Measurements from ENCODE around the gene SNCB. TPM values are rescaled to one million over a fixed set of nuclear protein-coding genes. Genes with fewer than 3 reads are reported as not detected.

The SNCB gene
- total and polyA plus RNA-seq, 2 of the 8 experiments (the other 6 are each of a cell fraction or from before 2014, with no cell fraction given) = 4.2 to 5.9 TPM

DNA sequence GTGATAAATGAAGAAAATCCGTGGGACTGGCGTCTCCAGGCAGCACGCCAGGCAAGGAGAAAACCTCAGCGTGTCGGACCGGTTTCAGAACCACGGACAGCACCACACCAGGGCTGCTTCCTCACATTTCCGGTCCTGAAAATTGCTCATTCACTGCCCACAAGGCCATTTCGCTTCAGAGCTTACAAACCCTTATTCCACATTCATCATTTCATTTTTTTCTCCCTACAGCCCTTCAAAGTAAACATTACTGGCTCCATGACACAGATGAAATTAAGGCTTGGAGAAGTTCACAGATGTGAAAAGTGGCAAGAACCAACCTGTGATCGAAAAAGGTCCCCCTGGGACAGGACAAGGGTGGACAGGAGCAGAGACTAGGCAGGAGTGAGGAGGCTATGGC is 18.9 kb downstream of the SNCB start:
- no peak overlapping the region for H3K27ac ChIP-seq (ENCODE audit: low read depth, low read length)
- no peak overlapping the region for H2BK20ac ChIP-seq (ENCODE audit: low read length)
- H3K23me2 ChIP-seq (ENCODE audit: low read depth, low read length) = peaks cover 8% of the 10 kb centered on the region
- no peak overlapping the region; a peak in 1 of 4 replicates for H3K4me2 ChIP-seq (ENCODE audit: insufficient read depth in 1 of 2, low read depth in 2 of 2, low read length in 2 of 2)
- no peak overlapping the region for H3K4ac ChIP-seq (replicated peaks; ENCODE audit: insufficient read length, low read depth, low read length)
- no peak overlapping the region for H2BK12ac ChIP-seq (ENCODE audit: low read depth, low read length)
- no peak overlapping the region for H2BK5ac ChIP-seq (ENCODE audit: low read depth, low read length)
- H4K8ac ChIP-seq (ENCODE audit: extremely low read depth, insufficient read depth, low read length) = no peak overlapping the region
- no peaks in the 10 kb centered on the region for H3K79me1 ChIP-seq (ENCODE audit: low read depth, low read length)
- H3K14ac ChIP-seq (ENCODE audit: insufficient read length) = no peak overlapping the region
- no peaks in the 10 kb centered on the region for H3K79me2 ChIP-seq (ENCODE audit: control insufficient read depth in 1 of 2, insufficient read depth in 2 of 2, low read length in 2 of 2)
- H3K9me3 ChIP-seq (ENCODE audit: insufficient read depth in 2 of 2, low read depth in 1 of 2, low read length in 1 of 2) = no peaks in the 10 kb centered on the region
- peaks cover 0 to 20% (median 10%) of the 10 kb centered on the region in 4 experiments; a peak in 5 of 7 replicates for H3K27me3 ChIP-seq (replicated peaks in 1 of 4; ENCODE audit: control insufficient read depth in 3 of 4, extremely low read depth in 1 of 4, insufficient read depth in 3 of 4, low read length in 3 of 4)
- H3K9ac ChIP-seq (replicated peaks in 1 of 4; ENCODE audit: extremely low read depth in 1 of 4, low read depth in 3 of 4, low read length in 3 of 4) = no peak overlapping the region
- H2BK15ac ChIP-seq (ENCODE audit: low read length) = no peak overlapping the region
- H4K20me1 ChIP-seq (replicated peaks in 1 of 2; ENCODE audit: control insufficient read depth in 1 of 2, insufficient read depth in 2 of 2, low read length in 2 of 2) = peaks cover 5 to 9% of the 10 kb centered on the region in 2 experiments
- H3K18ac ChIP-seq (ENCODE audit: extremely low read depth, low read length) = no peak overlapping the region
- H3K23ac ChIP-seq (ENCODE audit: insufficient read length) = no peak overlapping the region
- H4K91ac ChIP-seq (replicated peaks; ENCODE audit: insufficient read length, low read length) = no peak overlapping the region
- FAIRE-seq = peak; percentile 52
- H3K4me3 ChIP-seq (ENCODE audit: extremely low read depth in 1 of 4, insufficient read depth in 2 of 4, low read depth in 3 of 4, low read length in 4 of 4) = no peak overlapping the region
- CTCF ChIA-PET (ENCODE audit: partially characterized antibody) = interaction anchor here (1.9 to 2.3 kb wide), 2 partner anchors 15 to 33 kb away, joined by 5 to 7 read pairs; no protein-coding TSS in a partner anchor
- no peak overlapping the region for H3K56ac ChIP-seq (replicated peaks; ENCODE audit: insufficient read length, low read depth, low read length)
- DNase-seq (ENCODE audit: low read depth in 1 of 2, low spot score in 2 of 2) = peak in 1 of 2 experiments; percentile 86
- H2AK5ac ChIP-seq (ENCODE audit: low read depth, low read length) = no peak overlapping the region
- POLR2A ChIA-PET (ENCODE audit: partially characterized antibody) = interaction anchor here (0.9 to 2.7 kb wide), 4 partner anchors 11 to 76 kb away, joined by 3 to 7 read pairs (median 3); partner anchors contain the start of genes EIF4E1B and SNCB
- no peaks in the 10 kb centered on the region for H3K36me3 ChIP-seq (ENCODE audit: control insufficient read depth in 2 of 4, insufficient read depth in 4 of 4, low read length in 3 of 4)
- no peak overlapping the region for H2AFZ ChIP-seq (ENCODE audit: low read length)
- H4K5ac ChIP-seq (ENCODE audit: insufficient read length, low read depth, low read length) = no peak overlapping the region
- no peak overlapping the region for H2BK120ac ChIP-seq (replicated peaks; ENCODE audit: low read depth, low read length)
- WGBS, 2 experiments (ENCODE audit: extremely low coverage in 1 of 2, insufficient coverage in 1 of 2, insufficient read length in 1 of 2, insufficient replicate concordance in 2 of 2, low coverage in 1 of 2, low lambda C conversion rate in 2 of 2, missing lambda C conversion rate in 1 of 2) = 31% methylated on average over 10 of the region's 10 CpGs; no CpG with 5 or more reads in 1 of the 2 experiments
- peaks cover 0 to 8% (median 5%) of the 10 kb centered on the region in 4 experiments; a peak in 5 of 7 replicates for H3K4me1 ChIP-seq (replicated peaks in 1 of 4; ENCODE audit: control insufficient read depth in 3 of 4, insufficient read depth in 4 of 4, low read length in 3 of 4)
- no peak for TF ChIP-seq MAFK (IDR thresholded peaks at IDR 0.05; ENCODE audit: low read depth, low read length)
- TF ChIP-seq CREB1 (IDR thresholded peaks at IDR 0.05) = no peak
- TF ChIP-seq RFX5 (IDR thresholded peaks at IDR 0.05; ENCODE audit: borderline replicate concordance, low read depth, low read length) = no peak
- no peak for TF ChIP-seq JUN (IDR thresholded peaks at IDR 0.05; ENCODE audit: low read depth, low read length)
- TF ChIP-seq SAP30 (IDR thresholded peaks at IDR 0.05; ENCODE audit: insufficient read depth, insufficient replicate concordance, low read length) = peak; percentile 84
- no peak for TF ChIP-seq CEBPB (IDR thresholded peaks at IDR 0.05; ENCODE audit: low read depth, low read length)
- TF ChIP-seq POLR2AphosphoS5 (IDR thresholded peaks at IDR 0.05; ENCODE audit: low read depth, low read length) = no peak
- TF ChIP-seq CBX8 (IDR thresholded peaks at IDR 0.05; ENCODE audit: borderline replicate concordance, low read depth, low read length) = no peak
- peak; percentile 57 for TF ChIP-seq MAX (IDR thresholded peaks at IDR 0.05)
- no peak for TF ChIP-seq BRCA1 (IDR thresholded peaks at IDR 0.05; ENCODE audit: low read depth, low read length)
- no peak for TF ChIP-seq TAF1 (IDR thresholded peaks at IDR 0.05; ENCODE audit: low read depth, low read length)
- no peak for TF ChIP-seq TCF12 (IDR thresholded peaks at IDR 0.05; ENCODE audit: low read depth, low read length)
- TF ChIP-seq EP300 (IDR thresholded peaks at IDR 0.05; ENCODE audit: borderline replicate concordance in 1 of 2, low read depth in 2 of 2, low read length in 2 of 2) = no peak
- 0 out of 4 replicates have a peak, but pooled peaks of 1 of the 2 experiments have one; percentile 45 for TF ChIP-seq HDAC2 (IDR thresholded peaks at IDR 0.05; ENCODE audit: borderline replicate concordance in 1 of 2, low read depth in 2 of 2, low read length in 2 of 2)
